Hepatic stellate cell (primary cell): ENCODE measurements around the gene NOS1AP.
A peak's percentile ranks its signal among the peaks of the same experiment; 100 is the strongest.
"Not testable (repeated sequence)": the region's sequence is repeated elsewhere in the genome, so short reads cannot be mapped to it uniquely, and the experiment has no call there.

Experiments
- DNase-seq: peaks from one replicate; pipeline ENCODE4 v3.0.0; 2011; ENCODE audit warnings: low spot score

Gene NOS1AP

GRCh38 chr1:162336621-162337285, 267.3 kb downstream of the NOS1AP start:
- no peak for DNase-seq

GRCh38 chr1:162342452-162342983, 273.0 kb downstream of the NOS1AP start:
- no peak for DNase-seq

- no peak for DNase-seq
Measured at GRCh38 chr1:162343470-162343869, 274.0 kb downstream of the NOS1AP start.

- no peak for DNase-seq
Measured at GRCh38 chr1:162347281-162347680, 277.8 kb downstream of the NOS1AP start.

DNA sequence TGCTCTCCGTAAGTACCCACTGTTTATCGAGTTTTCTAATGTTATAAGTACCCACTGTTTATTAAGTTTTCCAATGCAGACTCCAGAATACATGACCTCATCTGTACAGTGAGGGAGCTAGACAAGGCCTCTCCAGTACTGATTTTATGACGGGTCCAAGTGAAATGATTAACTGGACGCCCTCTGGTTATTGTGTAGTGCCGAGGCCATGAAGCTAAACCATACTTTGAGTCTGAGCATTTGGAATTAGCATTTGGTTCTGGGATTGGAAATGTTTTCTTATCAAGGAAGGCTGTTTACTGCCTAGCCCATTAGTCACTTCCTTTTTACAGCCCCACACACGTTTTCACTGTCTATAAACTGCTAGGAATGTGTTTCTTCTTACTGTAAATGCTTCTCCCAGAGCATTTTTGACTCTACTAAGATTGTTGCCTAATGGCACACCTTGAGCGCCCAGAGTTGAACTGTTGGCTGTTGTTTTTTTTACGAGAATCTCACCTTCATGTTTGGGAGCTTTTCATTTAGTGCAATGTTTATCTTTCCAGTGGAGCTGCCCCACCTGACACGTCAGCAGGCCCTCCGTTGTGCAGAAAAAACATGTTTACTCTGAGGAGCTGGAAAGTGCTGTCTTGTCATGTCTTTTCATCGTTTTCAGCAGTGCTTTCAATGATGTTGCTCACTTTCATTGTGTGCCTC, 280.3 kb downstream of the NOS1AP start:
- peak; percentile 55 for DNase-seq

DNA sequence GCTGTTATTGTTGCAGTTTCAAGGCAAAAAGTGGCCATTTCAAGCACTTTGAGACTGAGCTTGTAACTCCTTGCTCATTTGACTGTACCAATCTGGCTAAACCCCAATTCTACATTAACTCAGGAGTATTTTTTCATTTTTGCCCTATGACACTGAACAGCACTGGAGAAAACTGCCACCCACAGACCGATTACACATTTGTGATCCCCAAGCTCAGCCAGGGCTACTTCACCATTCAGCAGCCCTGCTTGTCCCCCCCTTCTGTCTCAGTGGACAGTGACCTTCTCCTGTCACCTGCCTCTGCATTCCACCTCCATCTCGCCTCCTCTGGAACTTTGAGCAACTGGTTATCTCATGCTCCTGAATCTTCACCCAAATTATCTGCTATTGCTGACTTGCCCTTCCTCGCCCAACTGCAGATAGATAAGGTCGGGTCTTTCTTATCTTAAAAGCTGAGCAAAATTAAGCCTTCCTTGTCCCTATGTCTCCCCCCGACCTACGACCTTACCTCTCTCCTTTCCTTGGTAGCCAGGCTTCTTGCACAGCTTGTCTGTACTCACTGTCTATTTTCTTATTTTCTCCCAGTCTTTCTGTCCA, 281.9 kb downstream of the NOS1AP start:
- no peak for DNase-seq

DNA sequence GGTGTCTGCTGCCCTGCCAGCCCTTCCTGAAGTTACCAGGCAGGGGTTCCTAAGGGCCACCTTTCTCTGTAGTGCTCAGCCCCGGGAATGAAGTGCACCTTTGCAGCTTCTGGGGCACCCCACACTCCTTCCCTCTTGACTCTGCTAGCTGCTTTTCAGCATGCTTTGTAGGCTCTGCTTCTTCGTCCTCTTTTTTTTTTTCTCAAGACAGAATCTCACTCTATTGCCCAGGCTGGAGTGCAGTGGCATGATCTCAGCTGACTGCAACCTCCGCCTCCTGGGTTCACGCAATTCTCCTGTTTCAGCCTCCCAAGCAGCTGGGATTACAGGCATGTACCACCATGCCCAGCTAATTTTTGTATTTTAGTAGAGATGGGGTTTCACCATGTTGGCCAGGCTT, 282.4 kb downstream of the NOS1AP start:
- not testable (repeated sequence) for DNase-seq

DNA sequence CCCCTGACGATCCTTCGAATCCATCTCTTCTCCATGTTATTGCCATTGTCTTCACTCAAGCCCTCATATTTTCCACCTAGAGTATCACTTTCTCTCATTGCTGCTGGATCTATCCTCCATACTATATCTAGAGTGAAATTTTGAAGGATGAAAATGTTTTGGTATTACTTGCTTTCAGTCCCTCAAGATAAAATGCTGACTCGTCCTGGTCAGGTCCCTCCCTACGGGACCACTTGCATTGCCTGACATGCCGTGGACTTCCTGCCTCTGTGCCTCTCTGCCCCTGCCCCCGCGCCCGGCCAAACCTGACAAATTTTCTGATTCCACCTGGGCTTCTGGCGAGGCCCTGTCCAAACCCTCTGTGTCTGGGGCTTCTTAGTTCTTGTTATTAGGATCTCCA, 283.6 kb downstream of the NOS1AP start:
- DNase-seq: no peak

- no peak for DNase-seq
Measured at GRCh38 chr1:162353702-162354101, 284.2 kb downstream of the NOS1AP start.

DNA sequence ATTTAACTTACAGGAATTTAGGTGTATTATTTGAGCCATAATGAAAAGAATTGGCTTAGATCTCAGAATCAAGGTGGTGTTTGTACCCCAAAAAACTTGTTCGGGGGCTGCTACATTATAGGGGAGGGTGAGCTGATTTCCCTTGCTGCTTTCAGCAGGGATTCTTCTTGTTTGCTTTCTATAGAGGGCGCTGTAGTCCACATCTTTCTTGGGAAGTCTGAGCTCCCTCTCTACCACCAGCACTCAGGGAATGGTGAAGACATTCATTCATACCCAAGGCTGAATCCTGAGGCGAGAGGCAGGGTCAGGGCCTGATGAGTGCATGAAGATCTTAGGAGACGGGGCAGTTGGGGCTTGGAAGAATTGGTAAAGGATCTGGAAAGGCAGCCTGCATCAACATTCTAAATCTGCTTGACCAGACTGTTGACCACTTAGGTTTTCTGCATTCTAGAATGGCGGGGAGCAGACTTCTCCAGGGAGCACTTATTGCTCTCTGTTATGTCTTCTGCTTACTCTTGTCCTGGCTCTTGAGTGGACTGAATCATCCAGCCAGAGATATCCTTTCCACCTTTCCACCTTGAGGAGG, 288.3 kb downstream of the NOS1AP start:
- peak; percentile 47 for DNase-seq

DNA sequence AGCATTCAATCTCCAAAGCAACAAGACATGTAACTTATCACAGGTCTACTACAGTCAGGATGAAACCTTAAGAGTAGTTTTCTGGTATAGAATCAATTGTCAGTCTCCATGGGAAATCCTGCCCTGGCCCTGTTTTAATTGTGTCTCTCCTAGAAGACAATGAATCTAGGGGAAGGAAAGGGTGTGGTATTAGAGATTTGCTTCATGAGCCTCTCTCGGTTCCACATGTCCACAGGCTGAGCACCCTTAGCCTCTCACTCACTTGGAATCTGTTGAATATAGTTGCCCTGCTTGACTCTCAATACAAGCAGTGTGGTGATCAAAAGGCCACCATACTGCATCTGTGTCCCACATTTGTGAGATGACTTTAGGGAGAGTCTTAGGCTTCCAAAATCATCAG, 289.4 kb downstream of the NOS1AP start:
- no peak for DNase-seq

GRCh38 chr1:162359523-162360236, 290.2 kb downstream of the NOS1AP start:
- no peak for DNase-seq

DNA sequence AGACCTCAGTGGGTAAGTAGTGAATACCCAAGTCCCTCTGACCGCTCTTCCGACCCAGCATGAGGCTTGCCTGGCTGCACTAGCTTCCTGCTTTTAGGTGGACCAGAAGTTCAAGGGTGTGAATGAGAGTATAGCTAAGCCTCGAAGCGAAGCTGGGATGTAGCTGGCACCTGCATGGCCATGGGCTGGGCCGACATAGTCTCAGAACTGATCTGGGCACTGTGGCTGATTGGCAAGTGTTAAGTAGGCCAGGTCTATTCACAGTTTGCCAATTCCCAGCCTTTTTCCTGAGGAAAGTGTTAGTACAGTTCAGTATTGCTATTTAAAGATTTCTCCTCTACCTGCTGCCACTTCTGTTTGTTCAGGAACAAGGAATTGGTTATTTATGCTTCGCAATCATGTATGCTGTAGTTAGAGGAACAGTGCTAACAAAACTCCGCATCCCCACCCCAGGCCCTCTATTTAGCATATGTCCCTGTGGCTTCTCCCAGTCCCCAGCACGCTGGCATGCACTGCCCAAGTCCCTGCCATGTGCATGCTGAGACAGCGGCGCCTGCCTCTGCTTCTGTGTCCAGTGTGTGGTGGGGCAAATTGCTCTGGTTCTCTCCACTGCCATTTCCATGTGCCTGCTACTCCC, 290.9 kb downstream of the NOS1AP start:
- DNase-seq: no peak

DNA sequence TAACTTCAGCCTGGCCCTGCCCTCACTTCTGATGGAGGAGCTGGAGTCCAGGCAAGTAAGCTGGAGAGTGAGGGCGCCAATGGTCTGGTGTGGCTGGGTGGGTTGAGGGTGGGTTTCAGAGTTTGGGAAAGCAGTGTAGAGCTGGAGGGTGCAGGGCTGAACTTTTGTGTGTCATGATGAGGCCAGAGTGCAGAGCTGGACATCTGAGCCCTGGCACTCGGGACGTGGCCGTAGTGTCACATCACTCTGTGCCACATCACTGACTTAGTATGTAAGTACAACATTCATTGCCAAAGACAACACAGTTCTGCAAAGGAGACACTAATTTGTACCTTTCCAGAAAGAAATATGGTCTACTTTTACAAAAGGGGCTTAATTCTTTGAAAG, 291.4 kb downstream of the NOS1AP start:
- no peak for DNase-seq

GRCh38 chr1:162361349-162361748, 291.9 kb downstream of the NOS1AP start:
- no peak for DNase-seq

DNA sequence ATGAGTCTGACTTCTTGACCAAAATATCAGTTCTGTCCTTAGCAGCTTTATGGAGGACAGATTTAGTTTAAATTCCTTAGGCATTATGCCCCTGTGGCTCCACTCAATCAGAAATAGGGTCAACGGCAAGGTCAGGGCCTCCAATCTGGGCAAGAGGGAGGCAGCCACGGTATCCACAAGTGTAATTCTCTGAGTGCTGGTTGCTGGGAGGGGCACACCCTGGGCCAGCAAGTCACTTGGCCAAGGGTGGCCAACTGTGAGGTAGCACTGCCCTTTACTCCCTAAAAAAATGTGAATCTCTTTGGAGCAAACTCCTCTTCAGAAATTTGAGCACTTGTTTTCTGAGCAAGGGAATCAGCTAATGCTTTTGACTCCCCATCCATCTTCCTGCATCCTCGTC, 294.3 kb downstream of the NOS1AP start:
- no peak for DNase-seq

DNA sequence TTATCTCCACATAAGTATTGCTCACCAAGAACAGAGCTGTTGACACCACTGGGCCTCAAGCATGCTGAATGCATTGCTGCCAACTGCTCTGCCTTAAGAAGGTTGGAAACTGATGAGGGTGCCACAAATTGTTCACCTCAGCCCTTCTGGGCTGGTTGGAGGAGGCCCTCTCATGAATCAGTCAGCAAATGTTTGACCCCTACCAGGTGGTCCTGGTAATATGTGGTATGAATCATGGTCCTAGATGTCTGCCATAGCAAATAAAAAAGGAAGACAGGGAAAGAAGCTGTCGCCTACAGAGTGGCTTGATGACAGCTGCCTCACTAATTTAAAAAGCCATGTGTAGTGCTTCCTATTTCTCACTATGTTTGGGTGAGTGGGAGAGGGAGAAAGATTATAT, 295.0 kb downstream of the NOS1AP start:
- DNase-seq: no peak

DNA sequence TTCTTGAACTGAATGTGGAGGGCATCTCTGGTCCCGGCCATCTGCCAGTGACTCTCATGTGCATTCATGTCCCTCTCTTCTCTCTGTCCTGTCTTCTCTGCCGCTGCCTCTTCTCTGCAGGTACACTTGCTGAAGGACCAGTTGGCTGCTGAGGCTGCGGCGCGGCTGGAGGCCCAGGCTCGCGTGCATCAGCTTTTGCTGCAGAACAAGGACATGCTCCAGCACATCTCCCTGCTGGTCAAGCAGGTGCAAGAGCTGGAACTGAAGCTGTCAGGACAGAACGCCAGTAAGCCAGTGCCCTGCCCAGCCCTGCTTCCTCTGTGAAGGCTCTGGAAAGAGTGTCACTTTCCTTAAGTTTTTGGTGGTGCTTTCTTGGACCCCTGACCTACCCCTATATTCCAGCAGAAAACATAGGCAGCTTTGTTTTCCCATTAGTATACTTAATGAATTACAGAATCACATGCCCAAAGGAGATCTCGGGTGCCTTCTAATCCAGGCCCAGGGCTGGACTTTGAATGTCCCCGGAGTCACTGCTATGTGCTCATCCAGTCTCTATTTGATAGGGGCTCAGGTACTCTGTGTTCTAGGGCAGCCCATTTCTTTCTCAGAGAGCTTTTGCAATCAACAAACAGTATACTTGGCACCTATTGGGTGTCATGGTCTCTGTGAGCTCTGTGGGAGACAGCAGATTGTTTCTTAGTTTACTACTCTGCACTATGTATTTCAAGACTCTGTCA, 296.0 kb downstream of the NOS1AP start:
- no peak for DNase-seq

GRCh38 chr1:162366149-162366548, 296.7 kb downstream of the NOS1AP start:
- DNase-seq: no peak

DNA sequence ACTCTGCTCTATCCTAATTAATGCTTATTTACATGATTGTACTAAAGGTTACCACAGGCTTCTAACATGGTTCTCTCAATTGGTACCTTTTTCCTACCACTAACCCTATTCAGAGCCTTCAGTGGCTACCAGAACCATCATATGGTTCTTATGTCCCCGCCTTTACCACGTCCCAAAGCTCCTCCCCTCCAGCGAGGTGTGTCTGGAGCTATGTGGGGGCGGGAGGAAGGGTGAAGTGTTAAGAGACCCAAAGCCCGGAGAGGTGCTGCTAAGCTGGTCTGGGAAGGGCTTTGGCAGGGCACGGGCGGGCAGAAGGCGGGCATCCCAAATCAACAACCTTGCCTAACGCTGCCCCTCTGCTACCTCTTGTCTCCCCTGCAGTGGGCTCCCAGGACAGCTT, 297.2 kb downstream of the NOS1AP start:
- DNase-seq: no peak

DNA sequence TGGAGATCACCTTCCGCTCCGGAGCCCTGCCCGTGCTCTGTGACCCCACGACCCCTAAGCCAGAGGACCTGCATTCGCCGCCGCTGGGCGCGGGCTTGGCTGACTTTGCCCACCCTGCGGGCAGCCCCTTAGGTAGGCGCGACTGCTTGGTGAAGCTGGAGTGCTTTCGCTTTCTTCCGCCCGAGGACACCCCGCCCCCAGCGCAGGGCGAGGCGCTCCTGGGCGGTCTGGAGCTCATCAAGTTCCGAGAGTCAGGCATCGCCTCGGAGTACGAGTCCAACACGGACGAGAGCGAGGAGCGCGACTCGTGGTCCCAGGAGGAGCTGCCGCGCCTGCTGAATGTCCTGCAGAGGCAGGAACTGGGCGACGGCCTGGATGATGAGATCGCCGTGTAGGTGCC, 297.6 kb downstream of the NOS1AP start:
- DNase-seq: peak; percentile 38
